ENCODE results near the gene GPR143. TPM values are rescaled to one million over a fixed set of nuclear protein-coding genes. Genes with fewer than 3 reads are reported as not detected.

GPR143 gene
- total and polyA plus RNA-seq, 9 of the 15 experiments (the other 6 are each of a cell fraction or from before 2014, with no cell fraction given): not detected

DNA sequence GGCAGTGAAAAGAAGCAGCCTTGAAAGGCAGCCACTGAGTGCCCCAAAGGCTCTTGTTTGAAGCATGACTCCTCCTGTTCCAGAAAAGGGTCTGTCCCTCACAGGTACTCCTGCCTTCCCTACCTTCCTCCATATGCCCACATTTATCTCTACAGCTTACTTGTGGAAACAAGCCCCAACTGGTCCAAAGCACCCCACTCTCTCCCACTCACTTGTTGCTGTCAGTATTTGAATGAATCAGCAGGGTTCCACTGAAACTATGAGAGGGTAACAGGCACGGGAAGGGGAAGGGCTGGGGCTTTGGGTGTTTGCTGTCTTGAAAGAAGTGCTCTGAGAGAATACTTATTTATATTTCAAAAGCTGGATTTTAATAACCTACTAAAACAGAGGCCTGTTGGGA lies 34.9 kb downstream of the GPR143 start (continued):
- TF ChIP-seq POLR3G (IDR thresholded peaks at IDR 0.05; ENCODE audit: extremely low read depth, insufficient read length, insufficient replicate concordance) (no peak), NCOA4 (IDR thresholded peaks at IDR 0.05; ENCODE audit: partially characterized antibody) (no peak), MLX (CRISPR knock-in tag; conservative IDR thresholded peaks at IDR 0.05) (no peak), ERF (CRISPR knock-in tag; IDR thresholded peaks at IDR 0.05) (no peak), SOX6 (IDR thresholded peaks at IDR 0.05) (no peak), MAZ (CRISPR knock-in tag; conservative IDR thresholded peaks at IDR 0.05 in 1 of 2, IDR thresholded peaks at IDR 0.05 in 1 of 2) (no peak)

GRCh38 chrX:9730078-9730477 lies 35.6 kb downstream of the GPR143 start:
- ATAC-seq: no peak
- Histone ChIP-seq H3K9ac (ENCODE audit: insufficient read depth in 1 of 2, low read depth in 2 of 2, low read length in 2 of 2) (no peak overlapping the region), H4K20me1 (replicated peaks; ENCODE audit: control insufficient read depth, insufficient read depth, low read length) (no peaks in the 10 kb centered on the region), H3K79me2 (ENCODE audit: control insufficient read depth, insufficient read depth, low read length) (no peaks in the 10 kb centered on the region), H3K27me3 (ENCODE audit: control insufficient read depth in 2 of 2, insufficient read depth in 2 of 2, low read length in 2 of 2) (no peaks in the 10 kb centered on the region), H3K36me3 (ENCODE audit: control insufficient read depth, insufficient read depth, low read length) (no peaks in the 10 kb centered on the region), H3K9me1 (ENCODE audit: control insufficient read depth, insufficient read depth, low read length) (no peaks in the 10 kb centered on the region), H3K9me3 (replicated peaks; ENCODE audit: control insufficient read depth, insufficient read depth, low read depth, low read length) (no peaks in the 10 kb centered on the region; the same call in 1 of the 2 replicates), H2AFZ (ENCODE audit: low read depth, low read length) (no peak overlapping the region), H3K27ac (ENCODE audit: extremely low read depth, low read depth, low read length) (no peak overlapping the region), H3K4me3 (no peak overlapping the region), H3K4me1 (replicated peaks in 1 of 2; ENCODE audit: control insufficient read depth in 2 of 2, insufficient read depth in 2 of 2, low read length in 2 of 2) (no peaks in the 10 kb centered on the region), H3K4me2 (ENCODE audit: insufficient read depth, low read length) (no peak overlapping the region)
- FAIRE-seq: no peak
- DNase-seq (ENCODE audit: extremely low read depth in 1 of 4, low spot score in 3 of 4): no peak
- no TSS peak for BruUV-seq (replicated peaks)
- TF ChIP-seq, protein P1, sequence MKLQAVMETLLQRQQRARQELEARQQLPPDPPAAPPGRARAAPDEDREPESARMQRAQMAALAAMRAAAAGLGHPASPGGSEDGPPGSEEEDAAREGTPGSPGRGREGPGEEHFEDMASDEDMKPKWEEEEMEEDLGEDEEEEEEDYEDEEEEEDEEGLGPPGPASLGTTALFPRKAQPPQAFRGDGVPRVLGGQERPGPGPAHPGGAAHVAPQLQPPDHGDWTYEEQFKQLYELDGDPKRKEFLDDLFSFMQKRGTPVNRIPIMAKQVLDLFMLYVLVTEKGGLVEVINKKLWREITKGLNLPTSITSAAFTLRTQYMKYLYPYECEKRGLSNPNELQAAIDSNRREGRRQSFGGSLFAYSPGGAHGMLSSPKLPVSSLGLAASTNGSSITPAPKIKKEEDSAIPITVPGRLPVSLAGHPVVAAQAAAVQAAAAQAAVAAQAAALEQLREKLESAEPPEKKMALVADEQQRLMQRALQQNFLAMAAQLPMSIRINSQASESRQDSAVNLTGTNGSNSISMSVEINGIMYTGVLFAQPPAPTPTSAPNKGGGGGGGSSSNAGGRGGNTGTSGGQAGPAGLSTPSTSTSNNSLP (IDR thresholded peaks at IDR 0.05; ENCODE audit: borderline replicate concordance, low read depth, low read length): no peak
- POLR2A ChIA-PET: no interaction called here
- WGBS (ENCODE audit: insufficient coverage, low coverage, missing lambda C conversion rate): 0% methylated on average over 2 of the region's 3 CpGs
- intact Hi-C loops (cut with micrococcal nuclease) (no loop called here), in situ Hi-C loops (cut with MboI) (no loop called here)
- CTCF ChIA-PET (ENCODE audit: low intra/inter-chr PET ratio): no interaction called here
